Thymus (tissue), 11 donors: Measurements from ENCODE around the gene PARD3. TPM values are rescaled to one million over a fixed set of nuclear protein-coding genes. Genes with fewer than 3 reads are reported as not detected.

ENCODE experiments used
- DNase-seq, 9 donors: peaks; one replicate each; pipeline ENCODE4 v3.0.0-alpha.2; 2013; ENCODE audit warnings: low spot score in 9 of 9, low read depth in 6 of 9, missing footprints in 1 of 9
- H3K27ac ChIP-seq, 2 donors: one replicate each; pipeline ENCODE4 v1.5.1; 2013; ENCODE audit warnings: control low read depth in 1 of 2, low read depth in 1 of 2, low read length in 1 of 2, mild to moderate bottlenecking in 1 of 2, moderate library complexity in 1 of 2
- H3K27me3 ChIP-seq, 2 donors: one replicate each; pipeline ENCODE4 v1.5.1; 2013; ENCODE audit warnings: low read length in 1 of 2; ENCODE audit not compliant: control insufficient read depth in 2 of 2, insufficient read depth in 1 of 2
- H3K36me3 ChIP-seq, 2 donors: one replicate each; pipeline ENCODE4 v1.5.1; 2013; ENCODE audit warnings: low read length in 1 of 2, mild to moderate bottlenecking in 1 of 2, moderate library complexity in 1 of 2; ENCODE audit not compliant: control insufficient read depth in 2 of 2, insufficient read depth in 2 of 2
- H3K4me1 ChIP-seq, 2 donors: one replicate each; pipeline ENCODE4 v1.5.1; 2013; ENCODE audit warnings: low read length in 2 of 2; ENCODE audit not compliant: control insufficient read depth in 2 of 2, insufficient read depth in 2 of 2
- H3K4me3 ChIP-seq, 2 donors: one replicate each; pipeline ENCODE4 v1.5.1; 2013; ENCODE audit warnings: low read length in 2 of 2, control low read depth in 1 of 2, mild to moderate bottlenecking in 1 of 2
- H3K9me3 ChIP-seq, 2 donors: one replicate each; pipeline ENCODE4 v1.5.1; 2013; ENCODE audit warnings: low read length in 1 of 2, mild to moderate bottlenecking in 1 of 2; ENCODE audit not compliant: control insufficient read depth in 2 of 2, insufficient read depth in 1 of 2
- WGBS: extraction: QIAGEN DNeasy Blood & Tissue Kit; methylation state at CpG from one replicate; pipeline ENCODE4 v1.1.7; 2013; 5-methylcytosine and 5-hydroxymethylcytosine counted together
- polyA plus RNA-seq: library from polyadenylated mRNA; stranded (reverse); fragments of 200-250 nt; gene quantifications from one replicate; pipeline ENCODE4 v1.2.3, GENCODE V29; 2013
- total RNA-seq: library from RNA; stranded (reverse); fragments of 120-200 nt; gene quantifications from one replicate; pipeline ENCODE4 v1.2.4, GENCODE V29; 2013
- donor health status: healthy.

Gene PARD3
- total and polyA plus RNA-seq, 2 donors, result 13.3 to 23.5 TPM

- Histone ChIP-seq H3K27me3 (no peaks in the 10 kb centered on the region), H3K4me1 (peaks cover 3 to 23% of the 10 kb centered on the region in 2 donors), H3K9me3 (no peaks in the 10 kb centered on the region), H3K4me3 (no peak overlapping the region), H3K36me3 (peaks cover 0 to 3% of the 10 kb centered on the region in 2 donors), H3K27ac (no peak overlapping the region)
- no peak for DNase-seq
- 96% methylated on average over 5 of the region's 5 CpGs for WGBS
Measured at GRCh38 chr10:34133406-34133805, 681.7 kb downstream of the PARD3 start.

GRCh38 chr10:34131152-34131551 is 683.9 kb downstream of the PARD3 start:
- H3K4me1 ChIP-seq, result peaks cover 0 to 10% of the 10 kb centered on the region in 2 donors
- no peak overlapping the region for H3K27ac ChIP-seq
- H3K27me3 ChIP-seq, result no peaks in the 10 kb centered on the region
- no peaks in the 10 kb centered on the region for H3K9me3 ChIP-seq
- H3K4me3 ChIP-seq, result no peak overlapping the region
- peaks cover 0 to 3% of the 10 kb centered on the region in 2 donors for H3K36me3 ChIP-seq
- DNase-seq, result no peak
- WGBS, result 99% methylated on average over 6 of the region's 6 CpGs

- H3K27me3 ChIP-seq, result no peaks in the 10 kb centered on the region
- H3K4me3 ChIP-seq, result no peak overlapping the region
- H3K27ac ChIP-seq, result no peak overlapping the region
- no peak for DNase-seq
- H3K36me3 ChIP-seq, result peaks cover 0 to 3% of the 10 kb centered on the region in 2 donors
- no peaks in the 10 kb centered on the region for H3K4me1 ChIP-seq
- no peaks in the 10 kb centered on the region for H3K9me3 ChIP-seq
- 97% methylated on average over 1 of the region's 1 CpG for WGBS
Measured at GRCh38 chr10:34127676-34128075, 687.4 kb downstream of the PARD3 start.

- Histone ChIP-seq H3K4me1 (peaks cover 5 to 6% of the 10 kb centered on the region in 2 donors), H3K27me3 (no peaks in the 10 kb centered on the region), H3K4me3 (no peak overlapping the region), H3K27ac (no peak overlapping the region), H3K9me3 (no peaks in the 10 kb centered on the region), H3K36me3 (peaks cover 0 to 3% of the 10 kb centered on the region in 2 donors)
- WGBS, result 97% methylated on average over 1 of the region's 1 CpG
- DNase-seq, result no peak
Measured at GRCh38 chr10:34126371-34127151, 688.5 kb downstream of the PARD3 start.

GRCh38 chr10:34125702-34126101 is 689.4 kb downstream of the PARD3 start:
- Histone ChIP-seq H3K27ac (no peak overlapping the region), H3K4me1 (peaks cover 5 to 10% of the 10 kb centered on the region in 2 donors), H3K36me3 (peaks cover 0 to 2% of the 10 kb centered on the region in 2 donors), H3K27me3 (no peaks in the 10 kb centered on the region), H3K9me3 (no peaks in the 10 kb centered on the region), H3K4me3 (no peak overlapping the region)
- no peak for DNase-seq
- 82% methylated on average over 5 of the region's 5 CpGs for WGBS

- 96% methylated on average over 6 of the region's 6 CpGs for WGBS
- peaks cover 5 to 10% of the 10 kb centered on the region in 2 donors for H3K4me1 ChIP-seq
- no peaks in the 10 kb centered on the region for H3K27me3 ChIP-seq
- no peak overlapping the region for H3K27ac ChIP-seq
- no peaks in the 10 kb centered on the region for H3K9me3 ChIP-seq
- no peaks in the 10 kb centered on the region for H3K36me3 ChIP-seq
- DNase-seq, result no peak
- H3K4me3 ChIP-seq, result no peak overlapping the region
Measured at GRCh38 chr10:34124522-34125035, 690.5 kb downstream of the PARD3 start.

GRCh38 chr10:34121781-34122622 is 693.1 kb downstream of the PARD3 start:
- Histone ChIP-seq H3K9me3 (no peaks in the 10 kb centered on the region), H3K4me1 (peaks cover 5 to 10% of the 10 kb centered on the region in 2 donors), H3K27me3 (no peaks in the 10 kb centered on the region), H3K4me3 (no peak overlapping the region), H3K36me3 (no peaks in the 10 kb centered on the region), H3K27ac (peak overlapping the region in 1 of 2 donors; percentile 82)
- WGBS, result 44% methylated on average over 7 of the region's 7 CpGs
- DNase-seq, result peak in 7 of 9 donors; percentile 18 to 76 (median 41)

GRCh38 chr10:34121125-34121753 is 693.9 kb downstream of the PARD3 start:
- no peaks in the 10 kb centered on the region for H3K27me3 ChIP-seq
- no peak for DNase-seq
- 96% methylated on average over 7 of the region's 7 CpGs for WGBS

More at GRCh38 chr10:34121125-34121753, 693.9 kb downstream of the PARD3 start:
- Histone ChIP-seq H3K9me3 (no peaks in the 10 kb centered on the region), H3K4me1 (peaks cover 5 to 10% of the 10 kb centered on the region in 2 donors), H3K27ac (peak overlapping the region in 1 of 2 donors; percentile 82), H3K36me3 (no peaks in the 10 kb centered on the region), H3K4me3 (no peak overlapping the region)
